ENCODE data around the gene CDKN1C.

Gene CDKN1C

DNA sequence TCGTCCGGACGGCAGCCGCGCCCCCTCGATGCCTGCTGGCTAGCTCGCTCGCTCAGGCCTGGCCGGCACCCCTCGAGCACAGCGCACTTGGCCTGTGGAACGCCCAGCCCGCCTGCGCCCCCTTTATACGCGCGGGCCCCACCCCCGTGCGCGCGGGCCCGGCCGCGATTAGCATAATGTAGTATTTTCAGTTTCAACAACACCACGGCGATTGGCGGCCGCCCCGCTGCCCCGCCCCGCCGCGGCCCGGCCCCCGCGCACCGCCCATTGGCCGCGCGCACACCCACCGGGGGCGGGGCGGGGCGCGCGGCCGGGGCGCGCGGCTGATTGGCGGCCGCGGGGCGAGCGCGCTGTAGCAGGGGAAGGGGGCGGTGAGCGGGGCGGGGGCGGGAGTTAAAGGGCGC lies at the start of gene CDKN1C:
Gene CDKN1C, minus strand, starts transcription at position 98 of the 404 bp plus-strand sequence. CDS start 319 bp downstream, outside the sequence.
- DNase-seq, result peak; percentile 79

DNA sequence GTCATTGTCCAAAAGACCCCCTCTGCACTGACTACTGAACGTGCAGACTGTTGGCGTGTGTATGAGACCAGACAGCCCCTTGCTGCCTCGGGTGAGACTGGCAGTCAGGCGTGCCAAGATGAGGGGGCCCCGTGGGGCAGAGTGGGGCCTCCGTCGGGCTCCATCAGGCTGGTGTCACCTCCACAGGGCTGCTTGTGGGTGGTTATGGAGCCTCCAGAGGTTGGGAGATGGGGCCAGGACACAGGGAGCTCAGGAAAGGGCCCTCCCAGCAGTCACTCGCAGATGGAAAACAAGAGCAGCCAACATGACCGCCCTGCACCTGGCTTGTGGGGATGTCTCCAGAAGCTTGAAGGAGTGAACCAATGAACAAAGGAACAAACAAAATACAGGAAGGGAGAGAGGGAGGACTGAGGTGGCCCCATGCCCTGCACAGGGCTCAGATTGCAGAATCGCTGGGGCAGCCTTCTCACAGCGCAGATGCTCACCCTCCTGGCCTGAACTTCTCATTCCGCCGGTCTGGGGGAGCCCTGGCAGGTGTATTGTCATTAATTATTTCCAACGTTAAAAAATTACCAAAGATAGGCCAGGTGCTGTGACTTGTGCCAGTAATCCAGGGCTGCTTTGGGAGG lies 49.1 kb upstream of the CDKN1C start:
- DNase-seq, result no peak

DNA sequence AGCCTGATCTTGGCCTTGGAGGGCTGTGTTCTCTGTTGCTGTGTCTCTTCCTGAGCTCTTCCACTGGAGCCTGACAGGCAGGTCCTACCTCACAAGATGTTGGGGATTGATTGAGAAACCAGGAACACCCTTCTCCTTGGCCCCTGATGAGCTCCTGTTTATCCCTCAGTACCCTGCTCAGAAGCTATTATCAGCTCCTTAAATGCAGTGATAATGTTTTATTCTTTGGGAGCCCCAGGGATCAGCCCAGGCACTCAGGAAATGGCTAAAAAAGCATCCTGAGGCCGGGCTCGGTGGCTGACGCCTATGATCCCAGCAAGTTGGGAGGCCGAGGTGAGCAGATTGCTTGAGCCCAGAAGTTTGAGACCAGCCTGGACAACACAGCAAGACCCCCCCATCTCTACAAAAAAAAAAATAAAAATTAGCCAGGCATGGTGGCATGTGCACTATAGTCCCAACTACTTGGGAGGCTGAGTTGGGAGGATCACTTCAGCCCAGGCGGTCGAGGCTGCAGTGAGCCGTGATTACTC lies 48.5 kb upstream of the CDKN1C start:
- DNase-seq, result no peak

DNA sequence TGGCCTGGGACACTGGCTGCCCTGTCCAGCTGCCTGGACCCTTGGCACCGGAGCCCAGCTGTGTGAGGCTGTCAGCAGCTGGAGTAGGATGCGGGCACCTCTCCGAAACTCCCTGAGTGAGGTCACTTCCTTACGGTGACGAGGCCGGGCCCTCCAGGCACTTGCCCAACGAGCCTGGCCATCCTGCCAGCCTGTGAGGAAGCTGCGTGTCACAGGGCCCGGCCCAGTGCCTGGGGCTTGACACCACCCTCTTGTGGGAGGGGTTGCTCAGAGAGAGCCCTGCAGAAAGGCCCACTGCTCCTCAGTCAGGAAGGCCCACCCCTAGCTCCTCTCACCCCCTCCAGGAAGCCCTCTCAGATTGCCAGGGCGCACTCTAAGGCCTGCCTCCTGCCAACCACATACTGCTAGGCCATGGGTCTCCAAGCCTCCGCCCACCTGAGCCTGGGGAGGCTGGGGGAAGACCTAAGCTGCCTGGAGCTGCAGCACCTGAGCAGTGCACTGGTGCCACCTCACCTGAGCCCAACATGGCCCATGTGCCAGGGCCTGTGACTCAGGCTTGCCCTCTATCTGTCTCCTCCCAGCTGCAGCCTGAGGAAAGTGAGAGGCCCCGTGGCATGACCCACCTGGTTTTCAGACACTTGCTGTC lies 47.9 kb upstream of the CDKN1C start:
- no peak for DNase-seq

DNA sequence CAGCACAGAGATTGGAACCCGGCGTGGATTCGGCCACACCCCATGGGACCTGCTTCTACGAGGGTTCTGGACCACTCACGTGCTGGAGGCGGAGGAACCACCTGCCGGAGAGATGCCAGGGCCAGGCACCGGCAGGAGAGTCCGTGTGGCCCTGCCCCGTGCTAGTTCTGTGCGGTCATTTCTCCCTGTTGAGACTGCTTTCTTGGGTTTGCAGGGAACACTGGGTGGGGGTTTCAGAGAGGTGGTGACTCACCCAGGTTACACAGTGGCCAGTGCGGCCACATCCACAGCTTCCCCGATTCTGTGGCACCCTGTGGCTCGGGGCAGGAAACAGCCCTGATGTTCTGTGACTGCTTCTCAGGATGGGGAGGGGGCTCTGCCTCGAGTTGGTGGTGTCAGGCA lies 47.3 kb upstream of the CDKN1C start:
- no peak for DNase-seq

DNA sequence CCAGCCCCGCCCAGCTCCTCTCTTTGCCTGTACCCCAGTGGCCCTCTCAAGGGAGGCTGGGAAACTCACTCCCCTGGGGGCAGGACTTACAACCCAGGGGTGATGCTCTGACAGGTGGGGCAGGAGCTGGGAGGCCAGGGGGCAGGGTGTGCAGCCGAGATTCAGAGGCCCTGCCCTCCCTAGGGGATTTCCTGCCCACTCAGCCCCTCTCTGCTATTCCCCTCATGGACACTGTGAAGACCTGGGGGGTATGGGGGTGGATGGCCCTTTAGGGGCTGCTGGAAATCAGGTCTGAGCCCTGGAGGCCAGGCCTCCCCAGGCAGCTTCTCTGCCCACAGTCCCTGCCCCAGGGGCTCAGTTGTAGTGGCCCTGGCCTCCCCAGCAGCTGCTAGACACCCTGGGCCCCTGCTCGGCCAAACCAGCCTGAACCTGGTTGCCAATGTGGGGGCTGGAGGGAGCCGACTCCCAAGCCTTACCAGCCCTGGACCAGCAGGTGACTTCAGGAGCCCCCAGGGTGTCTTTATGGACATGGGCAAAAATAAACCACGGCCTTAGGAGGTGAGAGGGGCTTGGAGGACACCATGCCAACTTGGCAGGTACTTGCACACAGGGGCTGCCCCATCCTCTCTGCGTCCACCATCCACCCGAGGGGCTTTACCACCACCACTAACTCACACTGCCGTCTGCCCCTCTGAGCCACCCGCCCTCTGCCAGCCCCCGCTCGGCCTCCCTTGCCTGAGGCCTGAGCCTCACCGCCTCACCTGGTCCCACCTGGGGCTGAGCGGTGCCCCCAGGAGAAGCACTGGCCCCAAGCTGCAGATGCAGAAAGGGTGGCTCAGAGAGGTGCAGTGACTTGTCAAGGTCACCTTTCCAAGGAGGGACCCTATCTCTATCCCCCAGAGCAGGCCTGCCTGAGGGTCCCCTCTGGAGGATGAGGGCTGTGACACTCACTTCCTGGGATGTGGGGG lies 46.5 kb upstream of the CDKN1C start:
- no peak for DNase-seq

DNA sequence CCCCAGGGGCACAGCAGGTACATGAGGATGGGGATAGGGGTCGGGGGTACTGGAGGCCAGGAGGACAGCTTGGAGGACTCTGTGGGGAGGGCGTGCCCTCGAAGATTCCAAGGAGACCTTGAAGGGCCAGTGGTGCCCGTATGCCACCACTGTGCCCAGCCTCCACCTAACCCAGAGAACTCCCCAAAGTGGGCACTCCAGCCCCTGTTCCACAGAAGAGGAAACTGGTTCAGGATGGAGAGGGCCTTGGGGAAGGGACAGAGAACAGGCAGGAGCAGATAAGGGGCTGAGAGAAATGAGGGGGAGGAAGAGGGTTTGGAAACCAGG lies 45.8 kb upstream of the CDKN1C start:
- DNase-seq, result no peak

DNA sequence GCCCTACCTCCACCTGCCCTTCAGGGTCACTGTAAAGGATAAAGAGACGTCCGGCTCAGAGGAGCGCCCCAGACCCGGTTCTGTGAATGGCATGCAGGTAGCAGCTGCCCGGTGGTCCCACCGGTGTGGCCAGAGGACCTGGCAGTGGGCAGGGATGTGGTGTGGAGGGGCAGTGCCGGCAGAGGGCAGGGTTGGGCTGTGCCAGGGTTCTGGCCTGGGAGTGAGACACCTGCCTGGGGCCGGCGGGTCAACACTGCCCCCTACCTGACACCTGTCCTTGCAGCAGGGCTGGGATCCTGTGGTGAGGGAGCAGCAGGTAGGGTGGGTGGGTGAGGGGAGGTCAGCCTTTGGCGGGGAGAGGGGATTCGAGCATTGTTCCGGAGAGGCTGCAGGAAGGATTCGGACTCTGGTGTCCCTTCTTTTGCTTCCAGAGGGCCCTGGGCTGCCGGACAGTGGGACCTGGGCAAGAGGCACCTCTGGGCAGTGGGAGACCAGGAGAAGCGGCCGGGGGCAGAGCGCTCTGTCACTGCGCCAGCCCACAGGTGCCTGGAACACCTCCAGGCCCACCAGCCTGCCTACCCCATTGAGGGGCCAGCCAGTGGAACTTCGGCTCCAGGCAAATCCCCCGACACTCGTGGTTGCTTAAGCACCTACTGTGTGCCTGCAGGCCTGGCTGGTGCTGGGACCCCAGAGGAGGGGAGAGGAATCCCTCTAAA lies 45.3 kb upstream of the CDKN1C start:
- DNase-seq, result peak; percentile 67

DNA sequence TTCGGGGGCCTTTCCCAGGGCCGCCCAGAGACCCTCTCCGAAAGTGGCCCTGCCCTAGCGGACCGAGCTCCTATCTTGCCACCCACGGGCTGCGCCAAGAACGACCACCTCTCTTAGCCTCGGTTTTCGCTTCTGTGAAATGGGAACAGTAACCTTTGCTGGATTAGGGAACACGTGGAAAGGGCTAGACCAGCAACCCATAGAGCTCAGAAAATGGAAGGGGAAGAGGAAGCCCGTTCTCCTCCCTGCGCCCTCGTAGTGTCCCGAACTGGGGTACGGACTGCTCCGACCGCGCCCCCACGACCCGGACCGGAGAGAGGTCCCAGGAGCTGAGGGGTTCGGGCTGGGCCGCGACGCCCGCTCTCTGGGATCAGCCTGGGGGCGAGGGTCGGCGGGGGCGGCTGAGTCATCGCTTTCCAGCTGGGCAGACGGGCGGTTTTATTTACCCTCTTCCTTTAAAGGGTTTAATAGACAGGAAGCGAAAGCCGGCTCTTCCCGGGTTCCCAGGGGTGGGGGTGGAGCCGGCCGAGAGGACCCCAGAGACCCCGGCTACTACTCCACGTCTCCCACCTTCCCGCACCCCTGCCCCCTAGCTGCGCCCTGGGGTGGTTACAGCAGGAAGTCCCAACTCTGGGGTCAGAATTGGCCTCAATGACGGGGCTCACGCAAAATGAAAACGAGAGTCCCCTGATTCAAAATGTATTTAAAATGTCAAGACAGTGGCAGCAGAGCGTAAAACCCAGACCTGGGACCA lies 44.6 kb upstream of the CDKN1C start:
- DNase-seq, result no peak

DNA sequence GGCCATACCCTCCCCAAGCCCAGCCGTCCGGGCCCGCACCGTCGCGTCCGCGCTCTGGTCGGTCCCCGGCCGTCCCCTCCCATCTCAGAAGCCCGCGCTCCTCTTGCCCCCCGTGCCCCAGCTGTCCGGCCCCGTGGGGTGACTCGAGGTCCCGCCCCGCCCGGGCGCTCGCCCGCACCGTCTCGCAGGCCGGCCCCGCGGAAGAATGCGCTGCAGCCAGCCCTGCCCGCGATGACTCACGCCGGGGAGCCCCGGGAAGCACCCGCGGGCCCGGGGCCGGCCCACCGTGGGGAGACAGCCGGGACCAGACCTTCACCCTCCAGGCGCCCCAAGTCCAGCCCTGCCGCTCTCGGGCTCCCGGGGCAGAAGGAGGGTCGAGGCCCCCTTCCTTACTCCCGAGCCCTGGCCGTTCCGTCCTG lies 44.0 kb upstream of the CDKN1C start:
- DNase-seq, result no peak

DNA sequence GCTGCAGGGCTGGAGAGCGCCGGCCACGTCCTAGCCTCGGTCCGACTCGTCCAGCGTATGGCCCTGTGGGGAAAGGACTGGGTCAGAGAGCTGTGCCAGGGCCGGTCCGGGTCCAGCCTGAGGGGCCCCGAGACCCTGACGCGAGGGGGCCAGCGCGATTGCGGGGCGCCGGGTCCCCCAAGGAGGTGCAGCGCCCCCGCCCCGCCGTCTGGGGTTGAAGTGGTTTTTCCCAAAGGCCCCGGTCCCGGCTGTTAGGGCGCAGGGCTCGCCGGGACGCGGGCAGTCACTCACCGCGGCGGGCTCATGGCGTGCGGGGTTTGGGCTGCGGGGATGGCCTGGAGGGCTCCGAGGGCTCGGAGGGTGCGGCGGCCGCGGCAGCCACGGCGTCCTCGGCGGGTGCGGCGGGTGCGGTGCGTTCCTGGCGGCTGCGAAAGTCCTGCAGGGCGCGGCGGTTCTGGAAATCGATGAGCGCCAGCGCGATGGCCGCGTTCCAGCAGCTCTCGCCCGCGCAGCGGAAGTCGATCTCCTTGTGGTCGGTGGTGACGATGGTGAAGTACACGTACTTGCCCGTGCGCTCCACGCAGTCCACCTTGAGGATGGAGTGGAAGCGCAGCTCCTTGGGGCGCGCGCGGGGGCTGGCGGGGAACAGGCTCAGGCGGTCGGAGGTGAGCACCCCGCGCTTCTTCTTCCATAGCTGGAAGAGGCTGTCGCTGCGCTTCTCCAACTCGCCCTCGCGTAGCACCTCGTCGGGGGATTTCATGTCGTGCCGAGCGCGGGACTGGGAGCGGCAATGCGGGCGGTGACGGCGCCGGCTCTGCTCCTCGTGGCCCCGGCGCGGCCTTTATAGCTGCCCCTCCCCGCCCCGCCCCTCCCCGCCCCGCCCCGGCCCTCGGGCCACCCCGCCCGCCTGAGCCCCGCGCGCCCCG lies 43.3 kb upstream of the CDKN1C start, which contains the start of gene PHLDA2:
Gene PHLDA2, minus strand, starts transcription at position 816 of the 926 bp plus-strand sequence. Its CDS starts 56 bp downstream, at position 760.
- DNase-seq, result no peak

DNA sequence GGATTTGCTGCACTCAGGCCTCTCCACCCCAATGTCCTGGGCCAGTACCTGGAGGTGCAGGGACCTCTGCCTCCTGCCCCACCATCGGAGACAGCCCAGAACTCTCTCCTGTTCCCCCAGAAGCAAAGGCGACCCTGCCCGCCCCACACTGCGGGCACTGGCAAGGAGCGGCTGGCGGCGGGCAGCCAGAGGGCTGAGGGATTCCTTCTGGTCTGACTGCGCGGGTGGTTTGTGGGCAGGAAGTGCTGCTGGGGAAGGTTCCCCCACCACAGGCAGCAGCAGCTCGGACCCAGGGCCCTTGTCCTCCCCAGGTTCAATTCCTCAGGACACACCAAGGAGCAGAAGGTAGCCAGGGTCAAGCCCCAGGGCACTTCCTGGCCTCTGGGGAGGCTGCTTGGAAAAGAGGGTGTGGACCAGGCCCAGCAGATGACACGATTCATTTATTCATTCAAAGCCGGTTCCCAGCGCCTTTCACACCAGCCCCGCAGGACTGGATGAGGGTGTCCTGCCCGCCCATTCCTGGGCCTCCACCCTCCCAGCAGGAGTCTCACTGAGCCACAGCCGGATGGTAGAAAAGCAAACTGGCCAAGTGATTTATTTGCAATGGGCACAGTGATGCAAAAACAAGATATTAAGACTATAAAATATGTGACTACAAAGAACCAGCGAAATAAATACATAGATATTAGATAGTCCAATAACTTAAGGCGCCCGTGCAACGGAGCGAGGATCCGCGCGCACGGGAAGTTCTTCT lies 42.5 kb upstream of the CDKN1C start:
- DNase-seq, result no peak

DNA sequence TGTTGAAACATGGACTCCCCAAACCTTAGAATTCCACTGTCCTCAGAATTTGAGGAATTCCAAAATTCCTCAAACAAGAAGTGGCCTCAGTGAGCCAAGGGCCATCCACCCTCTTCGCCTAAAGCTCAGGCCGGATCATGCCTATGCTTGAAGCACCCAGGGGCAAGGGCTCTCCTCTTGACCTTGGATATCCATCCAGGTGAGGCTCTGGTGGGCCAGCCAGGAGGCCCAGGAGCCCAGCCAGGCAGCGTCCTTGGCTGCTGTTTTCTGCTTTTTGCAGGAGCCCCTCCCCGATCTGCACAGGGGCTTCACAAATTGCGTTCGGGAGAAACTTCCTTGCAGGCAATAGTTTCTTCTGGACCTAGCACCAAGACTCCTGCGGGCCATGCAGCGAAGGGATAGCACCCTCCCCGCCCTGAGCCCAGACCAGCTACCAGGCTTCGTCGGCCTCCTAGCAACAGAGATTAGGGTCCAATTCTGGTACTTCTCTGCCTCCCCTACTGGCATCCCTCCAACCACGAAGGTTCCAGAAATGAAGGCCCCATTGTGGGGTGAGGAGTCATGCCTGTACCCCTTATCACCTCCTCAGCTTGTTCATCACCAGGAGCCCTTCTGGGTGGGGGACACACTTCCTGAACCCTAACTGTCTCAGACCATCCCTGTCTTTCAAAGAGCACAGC lies 41.7 kb upstream of the CDKN1C start:
- DNase-seq, result no peak

DNA sequence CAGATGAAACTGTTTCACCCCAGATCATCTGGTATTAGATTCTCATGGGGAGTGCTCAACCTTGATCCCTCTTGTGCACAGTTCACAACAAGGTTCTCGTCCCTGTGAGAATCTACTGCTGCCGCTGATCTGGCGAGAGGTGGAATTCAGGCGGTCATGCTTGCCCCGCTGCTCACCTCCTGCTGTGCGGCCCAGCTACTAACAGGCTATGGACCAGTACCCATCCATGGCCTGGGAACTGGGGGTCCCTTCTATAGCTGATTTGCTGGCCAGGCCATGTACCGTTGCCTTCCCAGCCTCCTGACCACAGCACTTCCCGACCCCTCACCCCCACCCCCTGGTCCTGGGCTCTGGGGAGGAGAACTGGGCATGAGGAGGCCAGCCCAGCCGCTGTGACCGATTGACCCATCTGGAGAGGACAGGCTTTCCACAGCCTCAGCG lies 41.1 kb upstream of the CDKN1C start:
- DNase-seq, result no peak

DNA sequence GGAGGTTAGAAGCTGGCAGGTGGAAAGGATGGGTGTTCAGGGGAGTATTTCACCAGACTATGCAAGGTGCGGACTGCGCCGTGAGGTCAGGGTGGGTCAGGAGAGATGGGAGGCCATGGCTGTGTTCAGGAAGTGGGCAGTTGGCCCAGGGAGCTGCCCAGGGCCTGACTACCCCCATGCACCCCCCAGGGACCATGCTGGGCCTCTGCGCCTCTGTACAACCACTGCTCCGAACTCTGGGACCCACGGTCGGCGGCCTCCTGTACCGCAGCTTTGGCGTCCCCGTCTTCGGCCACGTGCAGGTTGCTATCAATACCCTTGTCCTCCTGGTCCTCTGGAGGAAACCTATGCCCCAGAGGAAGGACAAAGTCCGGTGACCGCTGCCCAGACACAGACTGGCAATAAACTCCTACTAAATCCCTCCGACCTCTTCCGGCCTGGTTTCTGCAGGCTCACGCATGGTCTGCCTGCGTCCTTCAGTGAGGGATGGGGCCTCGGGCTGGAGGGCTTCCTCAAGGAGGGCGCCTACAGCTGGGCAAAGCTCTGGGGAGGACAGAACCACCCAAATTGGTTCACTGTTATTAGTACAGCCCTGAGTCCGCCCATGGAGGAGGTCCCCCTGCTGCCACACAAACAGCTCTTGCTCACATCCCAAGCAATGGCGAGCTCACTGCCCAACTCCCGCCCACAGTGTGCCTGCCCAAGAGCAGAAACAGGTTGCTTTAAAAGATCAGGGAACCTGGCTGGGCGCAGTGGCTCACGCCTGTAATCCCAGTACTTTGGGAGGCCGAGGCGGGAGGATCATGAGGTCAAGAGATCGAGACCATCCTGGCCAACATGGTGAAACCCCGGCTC lies 39.5 kb upstream of the CDKN1C start:
- DNase-seq, result no peak

DNA sequence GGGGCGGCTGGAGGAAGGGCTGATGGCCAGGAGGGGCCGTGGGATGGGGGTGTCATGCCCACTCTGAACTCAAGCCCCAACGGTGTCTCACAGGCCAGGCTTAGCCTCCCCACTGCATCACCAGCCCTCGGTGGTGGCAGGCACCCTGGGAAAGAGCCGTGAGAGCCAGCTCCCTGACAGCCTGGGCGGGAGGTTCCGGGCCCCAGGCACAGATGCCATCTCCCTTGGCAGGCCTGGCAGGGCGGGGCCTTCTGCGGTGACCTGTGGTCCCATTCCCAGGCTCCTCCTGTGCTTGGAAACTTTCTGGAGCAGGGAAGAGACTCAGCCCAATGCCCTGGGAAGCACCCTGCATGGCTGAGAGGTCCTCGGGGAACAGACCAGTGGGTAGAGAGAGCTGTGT lies 38.8 kb upstream of the CDKN1C start:
- no peak for DNase-seq

DNA sequence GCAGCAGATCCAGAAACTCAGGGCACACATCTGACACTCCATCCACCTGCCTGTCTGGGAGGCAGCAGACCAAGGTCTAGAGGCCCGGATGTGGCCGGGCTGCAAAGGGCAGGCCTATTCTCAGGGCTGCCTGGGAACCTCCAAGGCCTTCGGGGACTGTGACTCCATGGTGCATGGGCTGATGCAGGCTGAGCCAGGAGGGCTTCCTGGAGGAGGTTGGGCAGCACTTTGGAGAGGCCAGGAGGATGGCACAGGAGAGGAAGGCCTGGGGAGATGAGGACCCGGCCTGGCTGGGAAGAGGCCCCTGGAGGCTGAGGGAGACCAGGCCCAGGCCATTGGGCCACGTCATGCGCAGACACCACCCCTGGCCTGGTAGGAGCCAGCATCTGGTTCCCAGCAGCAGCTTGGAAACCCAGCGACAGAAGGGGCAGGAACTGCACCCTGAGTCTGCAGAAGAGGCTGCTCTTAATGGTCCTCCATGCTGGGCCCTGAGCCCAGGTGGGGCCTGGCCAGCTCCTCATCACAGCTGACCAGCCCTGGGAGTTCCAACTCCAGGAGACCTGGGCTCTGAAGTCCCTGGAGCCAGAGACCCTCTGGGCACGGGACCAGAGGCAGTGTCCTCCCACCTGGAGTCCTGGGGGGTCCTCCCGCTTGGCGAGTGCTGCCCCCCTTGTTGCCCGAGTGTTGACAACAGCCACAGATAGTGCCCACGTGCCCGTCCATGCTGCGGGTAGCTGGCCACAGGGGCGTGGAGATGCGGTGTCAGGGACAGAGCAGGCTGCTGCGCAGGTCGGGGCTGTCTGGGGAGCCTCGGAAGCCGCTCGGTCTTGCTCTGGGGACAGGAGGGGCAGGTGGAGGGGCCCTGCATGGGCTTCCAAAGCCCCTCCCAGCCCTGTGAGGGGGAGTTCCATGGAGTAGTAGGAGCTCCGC lies 38.1 kb upstream of the CDKN1C start:
- DNase-seq, result no peak

Data from NCI-H526 treated with DMSO at 0.1 percent for 48 hours (cell line).